A549 (cell line): Measurements from ENCODE around the gene MAD1L1. TPM values are rescaled to one million over a fixed set of nuclear protein-coding genes. Genes with fewer than 3 reads are reported as not detected.

Experiments used
- ATAC-seq, 2 experiments: fragments of 200-7000 bp in 1 of 2; fragments of >200 bp in 1 of 2; cut with Nextera tagmentation in 1 of 2; cut with Tn5 transposase in 1 of 2; 3 replicates each; pipeline versions ENCODE4 v1.8.0 to v1.9.1; 2018 to 2020; ENCODE audit warnings: mild to moderate bottlenecking in 1 of 2, moderate library complexity in 1 of 2
- CTCF ChIA-PET: fragments of 300-600 bp; sonication (Branson Sonifier 250); formaldehyde crosslinking; extraction: SDS; loops from one replicate; lab custom pipeline; 2021; ENCODE audit warnings: antibody characterized with exemption, inconsistent platforms; lab: Yijun Ruan, JAX
- POLR2A ChIA-PET: fragments of 350-600 bp; formaldehyde crosslinking; extraction: SDS; loops from one replicate; lab custom pipeline; 2021; ENCODE audit warnings: antibody characterized with exemption, inconsistent platforms; lab: Yijun Ruan, JAX
- DNase-seq, 2 experiments: peaks; one replicate each; pipeline versions ENCODE4 v3.0.0 to v3.0.0-alpha.2; 2011 to 2016; ENCODE audit warnings: low read depth in 1 of 2, low spot score in 1 of 2
- FAIRE-seq: peaks from 2 replicates; lab custom pipeline; 2011; peaks lifted over from hg19 to GRCh38; lab: Jason Lieb, UNC
- H3K27ac ChIP-seq, 2 experiments: fragments of >200 bp; sonication (Bioruptor Twin); formaldehyde crosslinking; 3 replicates each; pipeline ENCODE4 v1.5.1; 2016 to 2017
- H3K4me1 ChIP-seq: fragments of >200 bp; sonication (Bioruptor Twin); formaldehyde crosslinking; 3 replicates; pipeline ENCODE4 v1.6.1; 2016
- H3K4me2 ChIP-seq: fragments of >200 bp; sonication (Bioruptor Twin); formaldehyde crosslinking; 3 replicates; pipeline ENCODE4 v1.6.1; 2016
- H3K4me3 ChIP-seq: fragments of >200 bp; sonication (Bioruptor Twin); formaldehyde crosslinking; 3 replicates; pipeline ENCODE4 v1.5.1; 2016
- H3K9me3 ChIP-seq: fragments of >200 bp; sonication (Bioruptor Twin); formaldehyde crosslinking; 3 replicates; pipeline ENCODE4 v1.6.1; 2016
- BCL3 ChIP-seq: fragments of >200 bp; sonication (Bioruptor Twin); formaldehyde crosslinking; IDR thresholded peaks from 3 replicates; pipeline ENCODE4 v1.6.1; 2016
- CBX2 ChIP-seq: fragments of 200-600 bp; sonication (generic); IDR thresholded peaks from 2 replicates; pipeline ENCODE4 v1.6.1; 2016; ENCODE audit warnings: low read depth, mild to moderate bottlenecking, borderline replicate concordance
- CEBPB ChIP-seq, 2 experiments: fragments of >200 bp in 1 of 2; sonication (Bioruptor Twin) in 1 of 2; formaldehyde crosslinking in 1 of 2; IDR thresholded peaks; 2 replicates each; pipeline ENCODE4 v1.6.1; 2012 to 2016
- CHD4 ChIP-seq: fragments of 200-600 bp; sonication (generic); IDR thresholded peaks from 2 replicates; pipeline ENCODE4 v1.6.1; 2016; ENCODE audit warnings: antibody characterized with exemption, mild to moderate bottlenecking, borderline replicate concordance
- ELK1 ChIP-seq: fragments of 150-350 bp; IDR thresholded peaks from 2 replicates; pipeline ENCODE4 v1.6.1; 2014; ENCODE audit warnings: low read depth, mild to moderate bottlenecking, low read length
- ESRRA ChIP-seq: fragments of 150-350 bp; IDR thresholded peaks from 2 replicates; pipeline ENCODE4 v1.6.1; 2014; ENCODE audit warnings: mild to moderate bottlenecking, low read length, borderline replicate concordance
- HDAC2 ChIP-seq: fragments of 200-600 bp; sonication (generic); IDR thresholded peaks from 2 replicates; pipeline ENCODE4 v1.6.1; 2016
- JUN ChIP-seq, 2 experiments: fragments of >200 bp; sonication (Bioruptor Twin); formaldehyde crosslinking; IDR thresholded peaks; 2 replicates in 1 of 2; 3 replicates in 1 of 2; pipeline ENCODE4 v1.6.1; 2016 to 2017
- JUNB ChIP-seq: fragments of >200 bp; sonication (Bioruptor Twin); formaldehyde crosslinking; IDR thresholded peaks from 2 replicates; pipeline ENCODE4 v1.6.1; 2016
- KDM5A ChIP-seq: fragments of 200-600 bp; sonication (generic); IDR thresholded peaks from 2 replicates; pipeline ENCODE4 v1.6.1; 2016; ENCODE audit warnings: antibody characterized with exemption, mild to moderate bottlenecking
- RAD21 ChIP-seq, 2 experiments: fragments of >200 bp in 1 of 2; sonication (Bioruptor Twin) in 1 of 2; formaldehyde crosslinking in 1 of 2; IDR thresholded peaks in 1 of 2; conservative IDR thresholded peaks in 1 of 2; 2 replicates in 1 of 2; 3 replicates in 1 of 2; pipeline ENCODE4 v1.6.1; 2012 to 2018; ENCODE audit warnings: inconsistent platforms in 1 of 2
- RARB ChIP-seq: fragments of 250-450 bp; sonication (Bioruptor Pico); IDR thresholded peaks from 2 replicates; pipeline ENCODE4 v1.8.0; 2021; ENCODE audit warnings: mild to moderate bottlenecking, moderate library complexity
- RFX5 ChIP-seq: fragments of 450-650 bp; IDR thresholded peaks from 2 replicates; pipeline ENCODE4 v1.7.1; 2014; ENCODE audit warnings: antibody characterized with exemption, mild to moderate bottlenecking, moderate library complexity
- RNF2 ChIP-seq: fragments of 200-600 bp; sonication (generic); IDR thresholded peaks from 2 replicates; pipeline ENCODE4 v1.6.1; 2016; ENCODE audit warnings: low read depth, mild to moderate bottlenecking, antibody characterized with exemption, moderate library complexity, borderline replicate concordance
- TFCP2L1 ChIP-seq: fragments of 250-450 bp; sonication (Bioruptor Pico); IDR thresholded peaks from 2 replicates; pipeline ENCODE4 v1.5.0; 2021; ENCODE audit warnings: mild to moderate bottlenecking
- ZFP36 ChIP-seq: fragments of 450-650 bp; IDR thresholded peaks from 2 replicates; pipeline ENCODE4 v1.6.1; 2014; ENCODE audit warnings: borderline replicate concordance; ENCODE audit not compliant: partially characterized antibody
- whole genome bisulfite sequencing: methylation state at CpG from one replicate; pipeline ENCODE4 v1.1.6; 2017; ENCODE audit errors: missing lambda C conversion rate; 5-methylcytosine and 5-hydroxymethylcytosine counted together
- polyA plus RNA-seq, 4 experiments: library from polyadenylated mRNA; depleted of rRNA in 3 of 4; stranded (reverse); fragments of >200 nt; fragmentation: RNase III in 1 of 4; extraction: RNeasy Plus Mini Kit Qiagen cat#74134 plus additional on column Dnase treatment in 1 of 4; gene quantifications; 2 replicates in 3 of 4; 3 replicates in 1 of 4; pipeline ENCODE4 v1.2.3, GENCODE V29; 2011 to 2017
- TF ChIP-seq, protein P1 (sequence below): fragments of 250-450 bp; sonication (Bioruptor Pico); IDR thresholded peaks from 2 replicates; pipeline ENCODE4 v1.5.0; 2021; ENCODE audit warnings: mild to moderate bottlenecking, moderate library complexity, borderline replicate concordance
- TF ChIP-seq, protein P2 (sequence below): IDR thresholded peaks from 2 replicates; pipeline ENCODE4 v1.6.1; 2012

MAD1L1 gene
- polyA plus RNA-seq, 2 of the 4 experiments (the other 2 are of a cell fraction): 13.6 to 16.6 TPM

- ATAC-seq: no peak
- Histone ChIP-seq H3K4me1 (no peaks in the 10 kb centered on the region), H3K4me2 (no peak overlapping the region), H3K4me3 (no peak overlapping the region), H3K27ac (no peak overlapping the region), H3K9me3 (no peaks in the 10 kb centered on the region)
- TF ChIP-seq BCL3 (no peak), RFX5 (no peak), CEBPB (IDR thresholded peaks at IDR 0.05) (no peak), KDM5A (no peak), ZFP36 (no peak), RARB (CRISPR knock-in tag) (no peak), JUN (IDR thresholded peaks at IDR 0.05) (no peak), JUNB (no peak), CBX2 (no peak), TFCP2L1 (CRISPR knock-in tag) (no peak)
- TF ChIP-seq, protein P1, sequence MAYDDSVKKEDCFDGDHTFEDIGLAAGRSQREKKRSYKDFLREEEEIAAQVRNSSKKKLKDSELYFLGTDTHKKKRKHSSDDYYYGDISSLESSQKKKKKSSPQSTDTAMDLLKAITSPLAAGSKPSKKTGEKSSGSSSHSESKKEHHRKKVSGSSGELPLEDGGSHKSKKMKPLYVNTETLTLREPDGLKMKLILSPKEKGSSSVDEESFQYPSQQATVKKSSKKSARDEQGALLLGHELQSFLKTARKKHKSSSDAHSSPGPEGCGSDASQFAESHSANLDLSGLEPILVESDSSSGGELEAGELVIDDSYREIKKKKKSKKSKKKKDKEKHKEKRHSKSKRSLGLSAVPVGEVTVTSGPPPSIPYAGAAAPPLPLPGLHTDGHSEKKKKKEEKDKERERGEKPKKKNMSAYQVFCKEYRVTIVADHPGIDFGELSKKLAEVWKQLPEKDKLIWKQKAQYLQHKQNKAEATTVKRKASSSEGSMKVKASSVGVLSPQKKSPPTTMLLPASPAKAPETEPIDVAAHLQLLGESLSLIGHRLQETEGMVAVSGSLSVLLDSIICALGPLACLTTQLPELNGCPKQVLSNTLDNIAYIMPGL: no peak
- TF ChIP-seq, protein P2, sequence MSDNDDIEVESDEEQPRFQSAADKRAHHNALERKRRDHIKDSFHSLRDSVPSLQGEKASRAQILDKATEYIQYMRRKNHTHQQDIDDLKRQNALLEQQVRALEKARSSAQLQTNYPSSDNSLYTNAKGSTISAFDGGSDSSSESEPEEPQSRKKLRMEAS: no peak
- CTCF ChIA-PET: no interaction called here
- WGBS: 77% methylated on average over 18 of the region's 25 CpGs
- DNase-seq: no peak
- FAIRE-seq: no peak
- POLR2A ChIA-PET: no interaction called here
Observed at GRCh38 chr7:1913466-1914282, 319.1 kb downstream of the MAD1L1 start.

DNA sequence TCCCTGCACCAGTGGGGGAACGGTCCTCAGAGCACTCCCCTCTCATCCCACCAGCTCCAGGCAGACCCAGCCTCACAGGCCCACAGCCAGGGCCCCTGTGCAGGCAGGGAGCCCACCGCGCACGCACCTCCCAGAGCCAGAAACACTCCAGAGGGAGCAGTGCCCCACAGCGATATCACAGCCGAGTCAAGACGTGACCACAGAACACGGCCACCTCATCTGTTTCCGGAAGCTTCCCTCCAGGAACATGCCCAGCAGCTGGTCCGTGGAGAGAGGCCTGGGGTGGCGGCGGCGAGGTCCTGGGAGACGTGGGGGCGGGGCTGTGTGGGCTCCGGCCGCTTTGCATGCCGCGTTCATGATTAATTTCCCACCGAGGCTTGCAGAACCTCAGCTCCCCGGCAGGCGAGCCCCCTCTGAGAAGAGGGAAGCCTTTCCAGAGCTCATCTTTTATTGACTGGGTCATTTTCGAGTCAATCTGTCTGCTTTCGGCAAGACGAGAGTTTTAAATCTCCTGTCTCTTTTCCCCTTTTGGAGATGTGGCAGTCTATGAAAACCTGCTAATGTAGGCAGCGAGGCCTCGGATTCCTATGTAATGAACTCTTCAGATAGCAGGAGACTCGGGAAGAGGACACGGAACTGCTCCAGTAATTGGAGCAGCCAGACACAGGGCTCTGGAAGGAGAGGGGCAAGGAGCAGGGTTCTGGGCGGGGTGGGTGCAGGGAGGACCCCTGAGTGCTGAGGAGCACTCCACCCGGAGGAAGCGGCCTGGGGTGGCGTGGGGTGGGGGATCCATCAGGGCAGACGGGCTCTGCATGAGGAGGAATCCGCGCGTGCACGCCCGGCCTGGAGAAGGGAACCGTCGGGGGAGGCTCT lies 319.9 kb downstream of the MAD1L1 start:
- 89% methylated on average over 40 of the region's 41 CpGs for WGBS
- TF ChIP-seq CHD4 (no peak), RNF2 (no peak), ELK1 (no peak), BCL3 (no peak), ESRRA (no peak), HDAC2 (no peak), RAD21 (conservative IDR thresholded peaks at IDR 0.05 in 1 of 2, IDR thresholded peaks at IDR 0.05 in 1 of 2) (no peak)
- Histone ChIP-seq H3K4me3 (no peak overlapping the region), H3K4me2 (no peak overlapping the region), H3K4me1 (no peaks in the 10 kb centered on the region), H3K9me3 (no peaks in the 10 kb centered on the region), H3K27ac (no peak overlapping the region)
- ATAC-seq: no peak
- CTCF ChIA-PET: interaction anchor here (0.6 to 1.4 kb wide), 3 partner anchors 10 to 500 kb away, joined by 3 to 5 read pairs (median 3); no protein-coding TSS in a partner anchor
- DNase-seq: no peak
- FAIRE-seq: no peak
- POLR2A ChIA-PET: no interaction called here
